Measurements from ENCODE around the gene TPRG1. TPM values are rescaled to one million over a fixed set of nuclear protein-coding genes. Genes with fewer than 3 reads are reported as not detected.

TPRG1 gene
- total RNA-seq, 1 donor from 2014 or later, result 23.4 TPM

DNA sequence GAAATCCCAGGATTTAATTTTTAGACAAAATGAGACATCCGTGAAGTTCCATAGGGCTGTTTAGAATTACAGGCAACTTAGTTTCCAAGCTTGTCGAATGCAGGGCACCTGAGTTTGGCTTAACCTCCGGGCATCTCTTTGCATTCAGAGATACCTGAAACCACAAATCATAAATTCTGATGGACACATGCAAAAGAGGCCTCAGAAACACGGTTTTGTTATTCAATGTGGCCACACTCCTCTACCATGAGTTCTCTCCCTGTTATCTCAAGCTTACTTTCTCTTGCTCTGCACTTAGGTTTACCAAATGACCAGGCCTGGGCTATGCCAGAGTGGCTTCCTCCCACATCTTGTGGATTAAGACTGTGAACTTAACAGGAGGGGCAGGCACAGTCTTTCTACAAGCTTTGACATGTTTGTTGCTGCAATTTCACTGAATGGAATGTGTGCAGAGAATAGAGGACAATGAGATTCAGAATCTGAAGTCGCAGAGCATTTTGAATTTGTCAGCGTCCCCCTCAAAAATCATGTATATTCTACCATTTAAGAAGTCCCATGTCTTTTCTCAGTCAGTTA lies 137.7 kb downstream of the TPRG1 start:
- TF ChIP-seq, protein P1, sequence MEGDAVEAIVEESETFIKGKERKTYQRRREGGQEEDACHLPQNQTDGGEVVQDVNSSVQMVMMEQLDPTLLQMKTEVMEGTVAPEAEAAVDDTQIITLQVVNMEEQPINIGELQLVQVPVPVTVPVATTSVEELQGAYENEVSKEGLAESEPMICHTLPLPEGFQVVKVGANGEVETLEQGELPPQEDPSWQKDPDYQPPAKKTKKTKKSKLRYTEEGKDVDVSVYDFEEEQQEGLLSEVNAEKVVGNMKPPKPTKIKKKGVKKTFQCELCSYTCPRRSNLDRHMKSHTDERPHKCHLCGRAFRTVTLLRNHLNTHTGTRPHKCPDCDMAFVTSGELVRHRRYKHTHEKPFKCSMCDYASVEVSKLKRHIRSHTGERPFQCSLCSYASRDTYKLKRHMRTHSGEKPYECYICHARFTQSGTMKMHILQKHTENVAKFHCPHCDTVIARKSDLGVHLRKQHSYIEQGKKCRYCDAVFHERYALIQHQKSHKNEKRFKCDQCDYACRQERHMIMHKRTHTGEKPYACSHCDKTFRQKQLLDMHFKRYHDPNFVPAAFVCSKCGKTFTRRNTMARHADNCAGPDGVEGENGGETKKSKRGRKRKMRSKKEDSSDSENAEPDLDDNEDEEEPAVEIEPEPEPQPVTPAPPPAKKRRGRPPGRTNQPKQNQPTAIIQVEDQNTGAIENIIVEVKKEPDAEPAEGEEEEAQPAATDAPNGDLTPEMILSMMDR (IDR thresholded peaks at IDR 0.05), result no peak
- Histone ChIP-seq H3K27me3 (ENCODE audit: low read depth) (no peaks in the 10 kb centered on the region), H3K36me3 (no peaks in the 10 kb centered on the region), H3K27ac (no peak overlapping the region), H3K9me3 (no peaks in the 10 kb centered on the region), H3K4me1 (no peaks in the 10 kb centered on the region), H3K4me3 (no peak overlapping the region)
- ATAC-seq (no peak), DNase-seq (no peak)
- intact Hi-C loops (cut with DNase I), result no loop called here

DNA sequence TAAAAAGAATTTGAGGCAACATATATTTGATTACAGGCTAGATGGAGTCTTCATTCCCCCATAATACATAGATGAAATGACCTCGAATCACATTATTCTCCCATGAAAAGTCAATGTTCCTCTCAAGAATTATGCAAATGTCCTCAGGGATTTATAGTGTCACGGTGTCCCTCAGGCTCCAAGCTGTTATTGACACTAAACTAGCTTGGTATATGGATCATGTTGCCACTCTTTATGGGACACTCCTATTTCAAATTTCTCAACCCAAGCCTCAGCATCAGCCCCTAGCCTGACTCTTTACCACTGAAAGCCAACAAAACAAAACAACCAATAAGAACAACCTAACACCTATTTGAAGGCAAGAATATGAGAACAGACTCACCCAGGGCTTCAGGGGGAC lies 139.8 kb downstream of the TPRG1 start:
- no peak overlapping the region for H3K4me3 ChIP-seq
- intact Hi-C loops (cut with DNase I), result no loop called here
- no peak for DNase-seq

DNA sequence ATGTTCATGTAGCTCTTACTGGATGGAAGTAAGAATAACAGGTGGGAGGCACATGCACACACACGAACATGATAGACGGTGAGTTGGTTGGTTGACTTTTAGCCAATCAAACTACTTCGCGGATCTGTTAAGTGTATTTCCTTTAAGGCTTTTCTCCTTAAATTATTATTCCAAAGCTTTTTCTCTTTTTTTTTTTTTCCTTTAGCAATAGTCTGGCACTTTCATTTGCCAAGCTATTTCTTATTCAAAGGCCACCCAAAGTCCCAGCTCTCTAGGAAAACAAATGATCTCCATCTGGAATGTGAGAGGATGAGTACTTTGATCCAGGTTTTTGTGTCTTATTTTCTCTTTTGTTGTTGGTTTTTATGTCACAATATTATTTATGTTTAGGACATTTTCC lies 141.1 kb downstream of the TPRG1 start:
- intact Hi-C loops (cut with DNase I), result no loop called here
- no peaks in the 10 kb centered on the region for H3K9me3 ChIP-seq
- TF ChIP-seq, protein P1 (IDR thresholded peaks at IDR 0.05), result no peak
- H3K27me3 ChIP-seq (ENCODE audit: low read depth), result no peaks in the 10 kb centered on the region
- no peaks in the 10 kb centered on the region for H3K36me3 ChIP-seq
- no peaks in the 10 kb centered on the region for H3K4me1 ChIP-seq
- H3K27ac ChIP-seq, result no peak overlapping the region
- ATAC-seq, result no peak
- no peak for DNase-seq
- no peak overlapping the region for H3K4me3 ChIP-seq

More for the DNA sequence above, 139.8 kb downstream of the TPRG1 start:
- Histone ChIP-seq H3K9me3 (no peaks in the 10 kb centered on the region), H3K27me3 (ENCODE audit: low read depth) (no peaks in the 10 kb centered on the region), H3K36me3 (no peaks in the 10 kb centered on the region), H3K27ac (no peak overlapping the region), H3K4me1 (no peaks in the 10 kb centered on the region)
- no peak for ATAC-seq
- TF ChIP-seq, protein P1 (IDR thresholded peaks at IDR 0.05), result no peak

DNA sequence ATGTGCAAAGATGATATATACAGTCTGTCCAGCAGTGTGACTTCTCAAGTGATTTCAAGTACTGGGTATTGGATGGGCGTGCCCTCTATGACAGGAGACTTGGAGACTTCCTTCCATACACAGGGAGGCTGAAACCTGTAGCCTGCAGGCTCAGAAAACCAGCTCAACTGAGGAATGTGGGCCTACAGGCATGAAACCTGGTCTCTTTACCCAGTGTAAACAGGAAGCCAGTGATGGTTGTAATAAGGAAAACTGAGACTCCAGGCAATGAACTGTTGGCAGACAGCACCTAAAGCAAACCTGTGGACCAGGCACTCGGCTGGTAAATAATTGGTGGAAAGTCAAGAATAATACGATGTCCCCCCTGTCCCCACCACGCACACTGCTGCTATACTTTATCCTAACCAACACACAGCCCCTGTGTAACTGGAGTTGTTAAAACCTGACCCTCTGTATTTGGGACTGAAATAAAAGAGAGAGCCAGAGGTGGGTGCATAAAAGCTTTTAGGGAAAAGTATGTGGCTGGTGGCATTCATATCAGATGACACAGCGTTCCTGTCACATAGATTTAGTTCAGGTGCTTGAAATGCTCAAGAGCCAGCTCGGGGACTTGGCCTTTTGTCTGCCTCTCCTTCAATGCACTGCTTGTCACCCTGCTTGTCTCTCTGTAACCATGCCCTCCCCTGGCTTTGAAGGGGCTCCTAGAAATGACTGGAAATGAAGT lies 144.7 kb downstream of the TPRG1 start:
- ATAC-seq, result peak; percentile 89 to 93
- no peaks in the 10 kb centered on the region for H3K36me3 ChIP-seq
- peak overlapping the region; percentile 40 for H3K27ac ChIP-seq
- no peak for DNase-seq
- TF ChIP-seq, protein P1 (IDR thresholded peaks at IDR 0.05), result no peak
- no peaks in the 10 kb centered on the region for H3K27me3 ChIP-seq (ENCODE audit: low read depth)
- no peak overlapping the region for H3K4me3 ChIP-seq
- no peaks in the 10 kb centered on the region for H3K4me1 ChIP-seq
- no peaks in the 10 kb centered on the region for H3K9me3 ChIP-seq
- intact Hi-C loops (cut with DNase I), result no loop called here

DNA sequence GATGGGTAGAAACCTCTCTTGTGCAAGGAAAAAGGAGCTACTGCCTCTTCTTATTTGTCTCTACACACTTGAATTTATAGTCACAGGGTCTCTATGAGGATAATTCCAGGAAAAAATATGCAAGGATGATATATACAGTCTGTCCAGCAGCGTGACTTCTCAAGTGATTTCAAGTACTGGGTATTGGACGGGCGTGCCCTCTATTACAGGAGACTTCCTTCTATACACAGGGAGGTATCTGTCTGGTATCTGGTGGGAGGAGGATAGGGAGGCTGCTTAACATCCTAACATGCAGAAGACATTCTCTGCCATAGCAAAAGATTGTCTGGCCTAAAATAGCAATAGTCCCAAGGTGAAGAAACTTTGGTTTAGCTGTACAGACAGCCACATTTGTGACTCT lies 146.1 kb downstream of the TPRG1 start:
- Histone ChIP-seq H3K4me3 (no peak overlapping the region), H3K9me3 (no peaks in the 10 kb centered on the region), H3K27me3 (ENCODE audit: low read depth) (no peaks in the 10 kb centered on the region), H3K4me1 (no peaks in the 10 kb centered on the region), H3K27ac (no peak overlapping the region), H3K36me3 (no peaks in the 10 kb centered on the region)
- DNase-seq (no peak), ATAC-seq (no peak)
- TF ChIP-seq, protein P1 (IDR thresholded peaks at IDR 0.05), result no peak
- intact Hi-C loops (cut with DNase I), result no loop called here
